ENCODE data around the gene BCL2L2. TPM values are rescaled to one million over a fixed set of nuclear protein-coding genes. Genes with fewer than 3 reads are reported as not detected.
A peak's percentile ranks its signal among the peaks of the same experiment; 100 is the strongest.

Gene BCL2L2
- total RNA-seq, 4 donors from 2014 or later: 36.7 to 57.8 (median 47.4) TPM

DNA sequence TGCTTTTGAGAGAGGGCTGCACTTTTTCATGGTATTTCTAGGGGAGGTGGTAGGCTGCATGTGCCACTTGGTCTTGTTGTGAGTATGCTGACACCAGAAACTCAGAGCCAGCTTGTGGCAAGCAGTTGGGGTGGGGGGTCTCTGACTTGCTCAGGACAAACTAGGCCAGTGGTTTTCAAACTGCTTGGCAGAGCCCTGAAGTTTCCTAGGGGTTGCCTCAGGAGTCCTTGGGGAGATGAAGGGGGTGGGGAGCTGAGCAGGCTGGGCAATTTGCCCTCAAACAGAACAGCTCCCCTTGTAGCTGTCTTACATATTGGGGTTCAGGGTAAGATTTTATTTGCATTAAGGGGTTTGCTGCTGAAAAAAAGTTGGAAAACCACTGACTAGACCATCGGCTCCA, 3.9 kb downstream of the BCL2L2 start:
- TF ChIP-seq POLR2A (IDR thresholded peaks at IDR 0.05): no peak
- TF ChIP-seq CTCF (IDR thresholded peaks at IDR 0.05): no peak
- peaks cover 4 to 69% (median 6%) of the 10 kb centered on the region in 3 donors for H3K36me3 ChIP-seq
- DNase-seq: no peak
- 83 to 100% methylated on average over 1 of the region's 1 CpG for WGBS, 2 donors
- H3K9me3 ChIP-seq: no peaks in the 10 kb centered on the region
- intact Hi-C loops (cut with DNase I): no loop called here
- H3K27ac ChIP-seq: no peak overlapping the region
- H3K4me1 ChIP-seq: peaks cover 20 to 51% (median 29%) of the 10 kb centered on the region in 3 donors
- no peak overlapping the region for H3K4me3 ChIP-seq
- no peaks in the 10 kb centered on the region for H3K27me3 ChIP-seq

GRCh38 chr14:23316300-23316699, 9.7 kb downstream of the BCL2L2 start:
- TF ChIP-seq CTCF (IDR thresholded peaks at IDR 0.05) (no peak), POLR2A (IDR thresholded peaks at IDR 0.05) (no peak)
- Histone ChIP-seq H3K36me3 (peaks cover 0 to 52% (median under 1%) of the 10 kb centered on the region in 3 donors), H3K9me3 (no peaks in the 10 kb centered on the region), H3K27ac (no peak overlapping the region), H3K4me3 (no peak overlapping the region), H3K27me3 (no peaks in the 10 kb centered on the region), H3K4me1 (peaks cover 3 to 11% (median 6%) of the 10 kb centered on the region in 3 donors)
- 81 to 90% methylated on average over 5 of the region's 5 CpGs for WGBS, 2 donors
- no peak for DNase-seq
- intact Hi-C loops (cut with DNase I): no loop called here

GRCh38 chr14:23319746-23320583, 13.3 kb downstream of the BCL2L2 start:
- DNase-seq: no peak
- peaks cover 15 to 37% (median 16%) of the 10 kb centered on the region in 3 donors for H3K4me1 ChIP-seq
- WGBS, 2 donors: 89 to 94% methylated on average over 17 of the region's 17 CpGs
- H3K27me3 ChIP-seq: no peaks in the 10 kb centered on the region
- TF ChIP-seq CTCF (IDR thresholded peaks at IDR 0.05) (no peak), POLR2A (IDR thresholded peaks at IDR 0.05) (no peak)
- peaks cover 0 to 45% (median 15%) of the 10 kb centered on the region in 3 donors for H3K36me3 ChIP-seq
- H3K9me3 ChIP-seq: no peaks in the 10 kb centered on the region
- intact Hi-C loops (cut with DNase I): no loop called here
- peak overlapping the region; percentile 94 to 100 (median 98) for H3K27ac ChIP-seq
- H3K4me3 ChIP-seq: peak overlapping the region in 3 of 4 donors; percentile 40 to 95 (median 95)

GRCh38 chr14:23320584-23321571, 14.2 kb downstream of the BCL2L2 start, which contains the start of gene PABPN1:
Gene PABPN1 (plus strand): TSS chr14:23321457. CDS start chr14:23321470, 13 bp downstream.
- TF ChIP-seq POLR2A (IDR thresholded peaks at IDR 0.05): peak in 2 of 4 donors; percentile 4 to 62
- TF ChIP-seq CTCF (IDR thresholded peaks at IDR 0.05): no peak
- peak; percentile 97 for DNase-seq
- Histone ChIP-seq H3K4me1 (peaks cover 15 to 37% (median 16%) of the 10 kb centered on the region in 3 donors), H3K4me3 (peak within 1 kb of the TSS; percentile 94 to 99 (median 95)), H3K27me3 (no peaks in the 10 kb centered on the region), H3K27ac (peak within 1 kb of the TSS; percentile 94 to 100 (median 99)), H3K9me3 (no peaks in the 10 kb centered on the region), H3K36me3 (peaks cover 0 to 50% (median 16%) of the 10 kb centered on the region in 3 donors)
- 19 to 35% methylated on average over 7 to 15 of the region's 63 CpGs for WGBS, 2 donors
- intact Hi-C loops (cut with DNase I): no loop called here

All from esophagus squamous epithelium (tissue), 5 donors.